ENCODE data around the gene TNFAIP8. TPM values are rescaled to one million over a fixed set of nuclear protein-coding genes. Genes with fewer than 3 reads are reported as not detected.
A peak's percentile ranks its signal among the peaks of the same experiment; 100 is the strongest.
"Not testable (repeated sequence)": the region's sequence is repeated elsewhere in the genome, so short reads cannot be mapped to it uniquely, and the experiment has no call there.

Gene TNFAIP8
- total and polyA plus RNA-seq, 4 donors = 13.7 to 32.2 (median 22.4) TPM

DNA sequence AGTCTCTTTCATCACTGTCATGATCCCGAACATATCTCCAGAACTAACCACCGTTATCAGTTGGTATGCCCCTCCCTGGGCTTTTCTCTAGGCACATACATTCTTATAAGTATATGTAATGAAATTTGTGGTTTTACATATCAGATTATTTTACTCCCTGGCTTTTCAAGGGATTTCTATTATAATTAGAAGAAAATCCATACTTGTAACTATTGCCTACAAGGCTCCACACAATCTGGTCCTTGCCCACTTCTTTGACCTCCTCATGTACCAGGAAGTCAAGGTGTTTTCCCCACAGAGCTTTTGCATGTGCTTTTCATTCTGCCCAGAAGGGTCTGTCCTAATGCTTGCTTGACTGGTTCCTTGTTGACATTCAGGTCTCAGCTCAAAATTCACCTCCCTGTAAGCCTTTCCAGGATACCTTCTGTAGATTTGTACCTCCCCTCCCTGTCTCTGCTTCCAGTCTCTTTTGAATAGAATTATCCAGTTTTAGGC lies 62.8 kb downstream of the TNFAIP8 start:
- intact Hi-C loops (cut with DNase I) = no loop called here
- Histone ChIP-seq H3K9me3 (ENCODE audit: control insufficient read depth, low read length) (no peaks in the 10 kb centered on the region), H3K4me1 (ENCODE audit: control insufficient read depth in 1 of 2, insufficient read depth in 2 of 2, low read length in 2 of 2) (no peaks in the 10 kb centered on the region), H3K4me3 (ENCODE audit: low read length in 2 of 2) (no peak overlapping the region), H3K36me3 (ENCODE audit: control insufficient read depth in 1 of 2, insufficient read depth in 2 of 2, low read length in 1 of 2) (no peaks in the 10 kb centered on the region), H3K27me3 (ENCODE audit: control insufficient read depth in 1 of 2, insufficient read depth in 2 of 2, low read length in 1 of 2) (no peaks in the 10 kb centered on the region), H3K27ac (ENCODE audit: low read depth in 1 of 2, low read length in 2 of 2) (no peak overlapping the region)
- 29 to 38% methylated on average over 2 of the region's 2 CpGs for WGBS, 2 donors
- DNase-seq = no peak
- ATAC-seq (ENCODE audit: low FRiP score) = no peak

DNA sequence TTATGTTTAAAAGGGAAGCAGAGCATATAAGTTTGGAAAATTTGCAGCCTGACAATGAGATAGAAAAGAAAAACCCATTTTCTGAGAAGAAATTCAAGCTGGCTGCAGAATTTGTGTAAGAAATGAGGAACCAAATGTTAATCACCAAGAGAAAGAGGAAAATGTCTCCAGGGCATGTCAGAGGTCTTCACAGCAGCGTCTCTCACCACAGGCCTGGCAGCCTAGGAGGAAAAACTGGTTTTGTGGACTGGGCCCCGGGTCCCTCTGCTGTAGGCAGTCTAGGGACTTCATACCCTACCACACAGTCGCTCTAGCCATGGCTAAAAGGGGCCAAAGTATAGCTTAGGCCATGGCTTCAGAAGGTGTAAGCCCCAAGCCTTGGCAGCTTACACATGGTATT lies 64.3 kb downstream of the TNFAIP8 start:
- Histone ChIP-seq H3K4me1 (ENCODE audit: control insufficient read depth in 1 of 2, insufficient read depth in 2 of 2, low read length in 2 of 2) (no peaks in the 10 kb centered on the region), H3K9me3 (ENCODE audit: control insufficient read depth, low read length) (no peaks in the 10 kb centered on the region), H3K36me3 (ENCODE audit: control insufficient read depth in 1 of 2, insufficient read depth in 2 of 2, low read length in 1 of 2) (no peaks in the 10 kb centered on the region), H3K27ac (ENCODE audit: low read depth in 1 of 2, low read length in 2 of 2) (no peak overlapping the region), H3K4me3 (ENCODE audit: low read length in 2 of 2) (no peak overlapping the region), H3K27me3 (ENCODE audit: control insufficient read depth in 1 of 2, insufficient read depth in 2 of 2, low read length in 1 of 2) (no peaks in the 10 kb centered on the region)
- DNase-seq = no peak
- intact Hi-C loops (cut with DNase I) = no loop called here
- 90 to 91% methylated on average over 3 of the region's 3 CpGs for WGBS, 2 donors
- ATAC-seq (ENCODE audit: low FRiP score) = no peak

DNA sequence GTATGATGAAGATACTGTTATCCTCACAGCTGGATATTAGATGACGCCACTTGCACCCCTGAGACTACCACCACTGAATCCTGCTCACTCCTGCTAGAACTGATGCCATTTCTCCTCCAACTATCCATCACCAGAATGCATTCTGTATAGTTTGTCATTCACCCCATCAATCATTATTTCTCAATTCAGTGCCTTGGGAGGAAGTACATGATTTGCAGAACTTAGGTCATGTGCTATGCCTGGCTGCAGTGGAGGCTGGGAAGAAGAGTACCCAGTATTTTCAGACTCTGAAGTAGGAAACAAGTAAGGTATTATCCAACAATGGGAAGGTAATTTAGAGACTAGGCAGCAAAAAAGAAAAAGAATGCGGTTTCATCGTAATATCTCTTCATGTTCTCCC lies 70.2 kb downstream of the TNFAIP8 start:
- no peaks in the 10 kb centered on the region for H3K4me1 ChIP-seq (ENCODE audit: control insufficient read depth in 1 of 2, insufficient read depth in 2 of 2, low read length in 2 of 2)
- DNase-seq (no peak), ATAC-seq (ENCODE audit: low FRiP score) (no peak)
- intact Hi-C loops (cut with DNase I) = no loop called here
- 97 to 100% methylated on average over 3 of the region's 3 CpGs for WGBS, 2 donors
- no peak overlapping the region for H3K4me3 ChIP-seq (ENCODE audit: low read length in 2 of 2)
- H3K27ac ChIP-seq (ENCODE audit: low read depth in 1 of 2, low read length in 2 of 2) = no peak overlapping the region
- H3K36me3 ChIP-seq (ENCODE audit: control insufficient read depth in 1 of 2, insufficient read depth in 2 of 2, low read length in 1 of 2) = no peaks in the 10 kb centered on the region
- no peaks in the 10 kb centered on the region for H3K27me3 ChIP-seq (ENCODE audit: control insufficient read depth in 1 of 2, insufficient read depth in 2 of 2, low read length in 1 of 2)
- no peaks in the 10 kb centered on the region for H3K9me3 ChIP-seq (ENCODE audit: control insufficient read depth, low read length)

DNA sequence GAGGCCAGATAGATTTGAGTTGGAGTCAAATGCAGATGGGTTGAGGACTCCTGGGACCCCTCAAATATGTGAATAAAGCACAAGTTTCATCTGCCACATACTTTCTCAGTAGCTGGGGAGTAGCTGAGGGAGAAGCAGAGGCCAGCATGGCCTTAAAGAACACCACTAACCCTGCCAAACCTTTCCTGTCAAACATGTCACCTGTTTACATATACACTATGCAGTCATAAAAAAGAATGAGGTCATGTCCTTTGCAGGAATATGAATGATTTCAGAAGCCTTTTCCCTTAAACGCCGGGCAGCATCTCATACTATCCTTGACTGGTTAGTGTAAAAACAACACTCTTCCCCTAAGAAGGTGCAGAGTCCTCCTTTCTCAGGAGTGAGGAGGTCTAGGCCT lies 71.2 kb downstream of the TNFAIP8 start:
- Histone ChIP-seq H3K9me3 (ENCODE audit: control insufficient read depth, low read length) (no peaks in the 10 kb centered on the region), H3K27ac (ENCODE audit: low read depth in 1 of 2, low read length in 2 of 2) (no peak overlapping the region), H3K36me3 (ENCODE audit: control insufficient read depth in 1 of 2, insufficient read depth in 2 of 2, low read length in 1 of 2) (no peaks in the 10 kb centered on the region), H3K4me1 (ENCODE audit: control insufficient read depth in 1 of 2, insufficient read depth in 2 of 2, low read length in 2 of 2) (no peaks in the 10 kb centered on the region), H3K27me3 (ENCODE audit: control insufficient read depth in 1 of 2, insufficient read depth in 2 of 2, low read length in 1 of 2) (no peaks in the 10 kb centered on the region), H3K4me3 (ENCODE audit: low read length in 2 of 2) (no peak overlapping the region)
- intact Hi-C loops (cut with DNase I) = no loop called here
- ATAC-seq (ENCODE audit: low FRiP score) (no peak), DNase-seq (no peak)
- WGBS, 2 donors = 75 to 76% methylated on average over 2 of the region's 2 CpGs

DNA sequence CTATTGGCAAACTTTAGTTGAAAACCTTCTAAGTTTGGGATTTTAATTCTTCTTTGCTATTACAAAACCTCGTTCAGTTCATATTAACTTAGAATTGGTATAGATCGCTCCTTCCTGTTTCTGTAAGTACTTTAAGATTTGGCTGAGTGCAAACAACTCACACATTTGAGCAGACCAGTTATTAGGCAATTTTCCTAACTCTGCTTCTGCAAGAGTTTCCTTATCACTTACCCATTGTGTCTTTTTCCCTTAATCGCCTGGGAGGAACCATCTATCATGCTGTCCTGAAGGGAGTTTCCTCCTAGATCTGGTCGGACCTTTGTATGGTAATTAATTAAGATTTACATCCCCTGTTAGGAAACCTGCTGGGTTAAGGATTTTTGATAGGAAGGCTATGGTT lies 71.8 kb downstream of the TNFAIP8 start:
- H3K36me3 ChIP-seq (ENCODE audit: control insufficient read depth in 1 of 2, insufficient read depth in 2 of 2, low read length in 1 of 2); DNase-seq; intact Hi-C loops (cut with DNase I); H3K4me1 ChIP-seq (ENCODE audit: control insufficient read depth in 1 of 2, insufficient read depth in 2 of 2, low read length in 2 of 2); H3K4me3 ChIP-seq (ENCODE audit: low read length in 2 of 2); H3K9me3 ChIP-seq (ENCODE audit: control insufficient read depth, low read length); H3K27me3 ChIP-seq (ENCODE audit: control insufficient read depth in 1 of 2, insufficient read depth in 2 of 2, low read length in 1 of 2); ATAC-seq (ENCODE audit: low FRiP score); H3K27ac ChIP-seq (ENCODE audit: low read depth in 1 of 2, low read length in 2 of 2): not testable (repeated sequence)
- WGBS, 2 donors = 61 to 66% methylated on average over 4 of the region's 4 CpGs

DNA sequence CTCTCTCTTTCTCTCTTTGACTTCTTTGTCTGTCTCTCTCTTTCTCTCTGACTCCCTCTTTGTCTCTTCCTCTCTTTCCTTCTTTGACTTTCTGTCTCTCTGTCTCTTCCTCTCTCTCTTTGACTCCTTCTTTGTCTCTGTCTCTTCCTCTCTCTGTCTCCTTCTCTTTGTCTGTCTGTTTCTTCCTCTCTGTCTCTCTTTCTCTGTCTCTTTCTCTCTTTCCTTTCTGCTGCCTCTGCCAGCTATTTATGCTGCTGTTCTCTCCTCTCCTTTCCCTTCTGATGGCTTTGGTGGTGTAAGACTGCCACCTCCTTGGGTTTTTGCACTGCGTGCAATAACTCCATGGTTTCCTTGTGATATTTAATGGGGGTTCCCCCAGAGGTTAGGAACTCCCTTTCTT lies 72.3 kb downstream of the TNFAIP8 start:
- H3K4me3 ChIP-seq (ENCODE audit: low read length in 2 of 2); ATAC-seq (ENCODE audit: low FRiP score); H3K4me1 ChIP-seq (ENCODE audit: control insufficient read depth in 1 of 2, insufficient read depth in 2 of 2, low read length in 2 of 2); intact Hi-C loops (cut with DNase I); H3K27ac ChIP-seq (ENCODE audit: low read depth in 1 of 2, low read length in 2 of 2); H3K36me3 ChIP-seq (ENCODE audit: control insufficient read depth in 1 of 2, insufficient read depth in 2 of 2, low read length in 1 of 2); H3K9me3 ChIP-seq (ENCODE audit: control insufficient read depth, low read length); H3K27me3 ChIP-seq (ENCODE audit: control insufficient read depth in 1 of 2, insufficient read depth in 2 of 2, low read length in 1 of 2); DNase-seq: not testable (repeated sequence)
- WGBS, 2 donors = 75 to 94% methylated on average over 1 of the region's 1 CpG

DNA sequence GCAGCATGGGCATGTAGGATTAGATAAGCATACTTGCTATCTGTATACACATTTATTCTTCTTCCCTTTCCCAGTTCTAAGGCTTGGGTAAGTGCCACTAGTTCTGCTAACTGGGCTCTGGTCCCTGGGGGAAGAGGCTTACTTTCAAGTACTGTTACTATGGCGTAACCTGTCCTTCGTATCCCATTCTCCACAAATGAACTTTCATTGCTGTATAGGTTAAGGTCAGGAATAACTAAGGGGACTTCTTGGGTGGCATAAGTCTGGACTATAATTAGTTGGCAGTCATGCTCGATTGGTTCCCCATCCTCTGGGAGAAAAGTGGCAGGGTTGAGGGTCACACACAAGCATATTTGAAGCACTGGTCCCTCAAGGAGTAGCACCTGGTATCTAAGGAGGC lies 72.8 kb downstream of the TNFAIP8 start:
- ATAC-seq (ENCODE audit: low FRiP score); H3K9me3 ChIP-seq (ENCODE audit: control insufficient read depth, low read length); H3K27me3 ChIP-seq (ENCODE audit: control insufficient read depth in 1 of 2, insufficient read depth in 2 of 2, low read length in 1 of 2); H3K36me3 ChIP-seq (ENCODE audit: control insufficient read depth in 1 of 2, insufficient read depth in 2 of 2, low read length in 1 of 2); H3K27ac ChIP-seq (ENCODE audit: low read depth in 1 of 2, low read length in 2 of 2); H3K4me1 ChIP-seq (ENCODE audit: control insufficient read depth in 1 of 2, insufficient read depth in 2 of 2, low read length in 2 of 2); intact Hi-C loops (cut with DNase I); H3K4me3 ChIP-seq (ENCODE audit: low read length in 2 of 2); DNase-seq: not testable (repeated sequence)
- 66 to 73% methylated on average over 3 of the region's 3 CpGs for WGBS, 2 donors

DNA sequence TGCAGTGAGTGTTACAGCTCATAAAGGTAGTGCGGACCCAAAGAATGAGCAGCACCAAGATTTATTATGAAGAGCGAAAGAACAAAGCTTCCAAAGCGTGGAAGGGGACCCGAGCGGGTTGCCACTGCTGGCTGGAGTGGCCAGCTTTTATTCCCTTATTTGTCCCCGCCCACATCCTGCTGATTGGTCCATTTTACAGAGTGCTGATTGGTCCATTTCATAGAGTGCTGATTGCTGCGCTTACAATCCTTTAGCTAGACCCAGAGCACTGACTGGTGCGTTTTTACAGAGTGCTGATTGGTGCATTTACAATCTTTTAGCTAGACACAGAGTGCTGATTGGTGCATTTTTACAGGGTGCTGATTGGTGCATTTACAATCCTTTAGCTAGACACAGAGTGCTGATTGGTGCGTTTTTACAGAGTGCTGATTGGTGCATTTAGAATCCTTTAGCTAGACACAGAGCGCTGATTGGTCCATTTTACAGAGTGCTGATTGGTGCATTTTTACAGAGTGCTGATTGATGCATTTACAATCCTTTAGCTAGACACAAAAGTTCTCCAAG lies 76.9 kb downstream of the TNFAIP8 start:
- H3K9me3 ChIP-seq (ENCODE audit: control insufficient read depth, low read length); H3K27ac ChIP-seq (ENCODE audit: low read depth in 1 of 2, low read length in 2 of 2); H3K36me3 ChIP-seq (ENCODE audit: control insufficient read depth in 1 of 2, insufficient read depth in 2 of 2, low read length in 1 of 2); intact Hi-C loops (cut with DNase I); DNase-seq; H3K27me3 ChIP-seq (ENCODE audit: control insufficient read depth in 1 of 2, insufficient read depth in 2 of 2, low read length in 1 of 2); ATAC-seq (ENCODE audit: low FRiP score); H3K4me3 ChIP-seq (ENCODE audit: low read length in 2 of 2); H3K4me1 ChIP-seq (ENCODE audit: control insufficient read depth in 1 of 2, insufficient read depth in 2 of 2, low read length in 2 of 2): not testable (repeated sequence)
- WGBS, 2 donors = 90 to 92% methylated on average over 10 of the region's 10 CpGs

DNA sequence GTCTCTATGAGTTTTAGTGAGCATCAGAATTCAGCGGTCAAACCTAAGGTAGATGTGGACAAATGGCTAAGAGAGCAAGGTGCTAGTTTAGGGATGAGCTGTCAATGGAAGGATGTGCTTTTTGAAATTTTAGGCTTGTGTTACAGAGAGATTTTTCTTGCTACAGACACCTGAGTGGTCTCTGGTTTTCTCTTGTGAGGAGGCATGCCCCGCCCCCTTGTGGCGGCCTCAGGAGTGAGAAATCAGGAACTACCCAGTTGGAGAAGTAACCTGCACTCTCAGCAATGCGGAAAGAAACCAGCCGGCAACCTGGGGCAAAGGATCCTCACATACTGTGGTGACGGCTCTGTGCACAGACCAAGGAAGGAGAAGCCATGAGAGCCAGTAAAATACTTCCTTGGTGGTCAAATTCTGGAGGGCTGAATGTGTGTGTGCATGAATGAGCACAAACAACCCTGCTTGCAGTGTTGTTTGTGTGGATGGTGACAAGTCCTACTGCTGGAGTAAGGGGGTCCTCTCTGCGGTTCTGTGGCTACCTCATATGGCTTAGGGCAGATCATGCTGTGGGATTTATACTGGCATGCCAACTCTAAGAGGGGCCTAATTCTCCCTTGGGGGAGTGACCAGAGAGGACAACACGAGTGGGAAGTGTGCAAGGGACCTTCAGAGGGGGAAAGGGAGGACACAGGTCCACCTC lies 79.8 kb downstream of the TNFAIP8 start:
- H3K4me3 ChIP-seq (ENCODE audit: low read length in 2 of 2) = no peak overlapping the region
- no peak overlapping the region for H3K27ac ChIP-seq (ENCODE audit: low read depth in 1 of 2, low read length in 2 of 2)
- intact Hi-C loops (cut with DNase I) = no loop called here
- no peaks in the 10 kb centered on the region for H3K36me3 ChIP-seq (ENCODE audit: control insufficient read depth in 1 of 2, insufficient read depth in 2 of 2, low read length in 1 of 2)
- no peaks in the 10 kb centered on the region for H3K4me1 ChIP-seq (ENCODE audit: control insufficient read depth in 1 of 2, insufficient read depth in 2 of 2, low read length in 2 of 2)
- DNase-seq (peak; percentile 79 to 83), ATAC-seq (ENCODE audit: low FRiP score) (no peak)
- H3K27me3 ChIP-seq (ENCODE audit: control insufficient read depth in 1 of 2, insufficient read depth in 2 of 2, low read length in 1 of 2) = no peaks in the 10 kb centered on the region
- no peaks in the 10 kb centered on the region for H3K9me3 ChIP-seq (ENCODE audit: control insufficient read depth, low read length)
- WGBS, 2 donors = 53 to 54% methylated on average over 8 of the region's 8 CpGs

All from aorta (tissue), 5 donors.